Ascending aorta (tissue), 2 donors: ENCODE measurements around the gene SLC25A20. TPM values are rescaled to one million over a fixed set of nuclear protein-coding genes. Genes with fewer than 3 reads are reported as not detected.
A peak's percentile ranks its signal among the peaks of the same experiment; 100 is the strongest.

Experiments
- DNase-seq, 2 donors: peaks; one replicate each; pipeline ENCODE4 v3.0.0-alpha.2; 2019; ENCODE audit warnings: low spot score in 2 of 2
- H3K27ac ChIP-seq, 2 donors: fragments of 200-600 bp; sonication (generic); one replicate each; pipeline ENCODE4 v1.5.1; 2016 to 2017; ENCODE audit warnings: mild to moderate bottlenecking in 1 of 2
- H3K27me3 ChIP-seq: fragments of 200-600 bp; sonication (generic); one replicate; pipeline ENCODE4 v1.5.1; 2017
- H3K36me3 ChIP-seq, 2 donors: fragments of 200-600 bp; sonication (generic); one replicate each; pipeline ENCODE4 v1.5.1; 2016
- H3K4me1 ChIP-seq, 2 donors: fragments of 200-600 bp; sonication (generic); one replicate each; pipeline ENCODE4 v1.5.1; 2016 to 2017; ENCODE audit warnings: mild to moderate bottlenecking in 1 of 2
- H3K4me3 ChIP-seq, 2 donors: fragments of 200-600 bp; sonication (generic); one replicate each; pipeline ENCODE4 v1.5.1; 2016 to 2017; ENCODE audit warnings: mild to moderate bottlenecking in 1 of 2
- H3K9me3 ChIP-seq, 2 donors: fragments of 200-600 bp; sonication (generic); one replicate each; pipeline ENCODE4 v1.5.1; 2016
- intact Hi-C: fragments of 100-400 bp; cut with DNase I; formaldehyde crosslinking; loops from one replicate; pipeline ENCODE4 v1.15.1; 2023
- total RNA-seq: library from RNA; depleted of rRNA; stranded (reverse); fragments of >200 nt; gene quantifications from one replicate; pipeline ENCODE4 v1.1.0, GENCODE V29; 2016
- TF ChIP-seq, protein P1 (sequence below), 3 experiments: fragments of 200-600 bp in 2 of 3; fragments of 450-650 bp in 1 of 3; sonication (generic) in 2 of 3; IDR thresholded peaks; one replicate each; pipeline ENCODE4 v1.5.1; 2016 to 2019; ENCODE audit warnings: antibody characterized with exemption in 3 of 3, mild to moderate bottlenecking in 1 of 3, moderate library complexity in 1 of 3

SLC25A20 gene
- total RNA-seq, 1 donor from 2014 or later = 14.4 TPM

DNA sequence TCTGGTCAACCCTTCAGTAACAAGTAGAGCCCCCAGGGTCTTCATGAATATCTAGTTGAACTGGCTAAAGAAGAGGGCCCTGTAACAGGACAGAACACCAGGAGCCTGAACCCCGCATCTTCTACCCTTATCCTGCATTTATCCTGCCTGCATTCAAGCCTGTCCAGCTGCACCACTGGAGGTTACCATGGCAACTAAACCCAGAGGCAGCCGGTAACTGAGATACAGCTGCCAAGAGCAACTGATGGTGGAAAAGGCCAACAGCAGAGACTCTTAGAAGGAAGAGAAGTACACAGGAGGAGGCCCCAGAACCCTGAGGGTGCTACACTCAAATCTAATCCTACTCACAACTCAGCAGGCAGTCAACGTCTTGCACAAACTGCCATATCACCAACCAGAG, 47.3 kb downstream of the SLC25A20 start:
- Histone ChIP-seq H3K9me3 (no peaks in the 10 kb centered on the region), H3K27ac (no peak overlapping the region), H3K27me3 (no peaks in the 10 kb centered on the region), H3K4me1 (peaks cover 0 to 2% of the 10 kb centered on the region in 2 donors), H3K4me3 (no peak overlapping the region), H3K36me3 (peaks cover 0 to under 1% of the 10 kb centered on the region in 2 donors)
- TF ChIP-seq, protein P1, sequence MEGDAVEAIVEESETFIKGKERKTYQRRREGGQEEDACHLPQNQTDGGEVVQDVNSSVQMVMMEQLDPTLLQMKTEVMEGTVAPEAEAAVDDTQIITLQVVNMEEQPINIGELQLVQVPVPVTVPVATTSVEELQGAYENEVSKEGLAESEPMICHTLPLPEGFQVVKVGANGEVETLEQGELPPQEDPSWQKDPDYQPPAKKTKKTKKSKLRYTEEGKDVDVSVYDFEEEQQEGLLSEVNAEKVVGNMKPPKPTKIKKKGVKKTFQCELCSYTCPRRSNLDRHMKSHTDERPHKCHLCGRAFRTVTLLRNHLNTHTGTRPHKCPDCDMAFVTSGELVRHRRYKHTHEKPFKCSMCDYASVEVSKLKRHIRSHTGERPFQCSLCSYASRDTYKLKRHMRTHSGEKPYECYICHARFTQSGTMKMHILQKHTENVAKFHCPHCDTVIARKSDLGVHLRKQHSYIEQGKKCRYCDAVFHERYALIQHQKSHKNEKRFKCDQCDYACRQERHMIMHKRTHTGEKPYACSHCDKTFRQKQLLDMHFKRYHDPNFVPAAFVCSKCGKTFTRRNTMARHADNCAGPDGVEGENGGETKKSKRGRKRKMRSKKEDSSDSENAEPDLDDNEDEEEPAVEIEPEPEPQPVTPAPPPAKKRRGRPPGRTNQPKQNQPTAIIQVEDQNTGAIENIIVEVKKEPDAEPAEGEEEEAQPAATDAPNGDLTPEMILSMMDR (IDR thresholded peaks at IDR 0.05) = no peak
- DNase-seq = no peak
- intact Hi-C loops = no loop called here

DNA sequence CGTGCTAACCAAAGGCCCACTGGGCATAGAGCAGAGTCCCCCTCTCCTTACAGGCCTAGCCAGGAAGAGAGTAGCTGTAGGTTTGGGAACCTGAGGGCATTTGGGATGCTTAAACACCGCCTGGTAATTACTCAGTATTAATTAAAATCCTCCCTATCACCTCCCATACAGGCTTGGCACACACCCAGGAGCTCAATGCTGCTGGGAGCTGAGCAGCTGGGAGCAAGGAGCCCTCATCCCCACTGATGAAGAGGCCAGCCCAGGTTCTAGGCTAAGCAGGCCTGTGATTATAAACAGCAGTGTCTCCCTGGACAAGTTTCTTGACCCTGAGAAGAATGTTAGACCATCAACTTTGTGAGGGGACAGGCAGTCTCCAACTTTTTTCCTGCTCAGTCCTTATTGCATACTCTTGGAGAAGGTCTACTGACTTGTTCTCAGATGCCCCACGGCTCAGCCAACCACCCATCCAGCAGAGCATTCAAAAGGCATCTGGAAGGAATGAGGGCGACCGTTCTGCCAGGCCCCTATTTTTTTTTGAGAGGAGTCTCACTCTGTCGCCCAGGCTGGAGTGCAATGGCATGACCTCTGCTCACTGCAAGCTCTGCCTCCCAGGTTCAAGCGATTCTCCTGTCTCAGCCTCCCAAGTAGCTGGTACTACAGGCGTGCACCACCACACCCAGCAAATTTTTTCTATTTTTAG, 49.7 kb downstream of the SLC25A20 start:
- H3K27me3 ChIP-seq = no peaks in the 10 kb centered on the region
- peak overlapping the region; percentile 91 to 94 for H3K27ac ChIP-seq
- no peaks in the 10 kb centered on the region for H3K36me3 ChIP-seq
- no peaks in the 10 kb centered on the region for H3K9me3 ChIP-seq
- TF ChIP-seq, protein P1 (IDR thresholded peaks at IDR 0.05) = no peak
- no peak overlapping the region for H3K4me3 ChIP-seq
- intact Hi-C loops = loop anchor here (5.0 kb wide), 3 partner anchors 37 to 57 kb away; partner anchors contain the start of gene SLC25A20
- no peak for DNase-seq
- peaks cover 3 to 16% of the 10 kb centered on the region in 2 donors for H3K4me1 ChIP-seq

DNA sequence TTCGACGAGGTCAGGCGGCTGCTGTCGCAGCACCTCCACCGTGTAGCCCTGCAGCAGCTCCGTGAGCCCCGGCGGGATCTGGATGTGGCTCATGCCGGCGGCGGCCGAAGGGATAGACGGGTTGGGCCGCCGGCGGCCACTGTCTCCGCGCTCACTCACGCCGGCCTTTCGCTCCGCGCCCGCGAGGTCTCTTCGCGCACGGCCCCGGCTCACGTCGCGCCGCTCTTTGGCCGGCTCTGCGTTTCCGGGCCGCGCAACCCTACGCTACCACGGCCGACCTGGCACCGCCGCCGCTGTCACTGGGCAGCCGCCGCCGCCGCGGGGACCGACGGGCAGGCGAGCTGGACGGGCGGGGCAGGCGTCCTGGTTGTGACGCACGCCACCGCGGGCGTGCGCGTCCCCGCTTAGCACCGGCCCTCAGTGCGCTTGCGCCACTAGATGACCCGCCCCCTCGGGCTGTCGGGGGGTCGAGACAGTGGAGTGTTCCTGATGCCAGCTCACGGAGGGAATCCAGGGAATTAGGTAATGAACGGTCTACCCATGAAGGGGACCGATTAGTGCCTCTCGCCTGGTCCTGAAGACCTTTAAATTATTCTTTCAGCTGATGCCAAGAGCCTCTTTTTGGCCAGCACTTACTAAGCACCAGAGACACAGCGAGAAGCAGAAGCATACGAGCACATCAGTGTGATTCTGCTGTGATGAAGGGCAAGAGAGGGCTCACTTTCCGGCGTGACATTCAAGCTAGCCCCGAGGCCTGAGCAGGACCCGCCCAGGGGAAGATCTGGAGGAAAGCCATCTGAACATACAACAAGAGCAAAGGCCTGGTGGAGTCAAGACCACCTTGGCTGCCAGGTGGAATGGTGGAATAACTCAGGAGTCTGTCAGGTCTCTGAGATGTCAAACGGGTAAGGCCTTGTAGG, 50.9 kb downstream of the SLC25A20 start, which contains the start of gene PRKAR2A:
TSS of gene PRKAR2A (minus strand) at position 371 of the 920 bp plus-strand sequence. CDS start at position 93, 278 bp downstream.
- no peaks in the 10 kb centered on the region for H3K9me3 ChIP-seq
- peak within 1 kb of the TSS; percentile 91 to 94 for H3K27ac ChIP-seq
- peak within 1 kb of the TSS; percentile 60 to 73 for H3K4me3 ChIP-seq
- TF ChIP-seq, protein P1 (IDR thresholded peaks at IDR 0.05) = no peak
- no peaks in the 10 kb centered on the region for H3K36me3 ChIP-seq
- peaks cover 3 to 16% of the 10 kb centered on the region in 2 donors for H3K4me1 ChIP-seq
- no peaks in the 10 kb centered on the region for H3K27me3 ChIP-seq
- peak; percentile 67 to 94 for DNase-seq
- intact Hi-C loops = loop anchor here (1.0 to 5.0 kb wide), 5 partner anchors 12 to 71 kb away; partner anchors contain the start of genes ARIH2 and SLC25A20

DNA sequence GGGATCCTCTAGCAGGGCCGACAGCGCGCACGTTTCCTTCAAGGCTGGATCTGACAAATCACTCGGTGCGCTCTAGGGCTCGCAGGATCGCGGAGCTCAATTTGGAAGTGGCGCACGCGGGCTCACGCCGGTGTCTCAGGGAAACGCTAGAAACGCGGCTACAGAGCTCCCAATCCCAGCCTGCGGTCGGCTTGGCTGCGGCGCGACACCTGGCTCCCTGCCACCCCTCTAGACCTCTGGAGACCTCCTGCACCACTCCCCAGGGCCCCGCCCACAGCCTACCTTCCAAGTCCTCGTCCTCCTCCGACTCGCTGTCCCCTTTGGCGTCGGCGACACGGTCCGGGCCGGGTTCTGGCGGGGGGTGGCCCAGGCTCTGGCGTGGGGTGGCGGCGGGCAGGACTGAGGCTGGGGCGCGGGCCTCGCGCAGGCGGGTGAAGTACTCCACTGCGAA, 51.6 kb downstream of the SLC25A20 start:
- Histone ChIP-seq H3K27ac (peak overlapping the region; percentile 91 to 94), H3K27me3 (no peaks in the 10 kb centered on the region), H3K9me3 (no peaks in the 10 kb centered on the region), H3K36me3 (no peaks in the 10 kb centered on the region), H3K4me3 (peak overlapping the region; percentile 60 to 73), H3K4me1 (peaks cover 3 to 16% of the 10 kb centered on the region in 2 donors)
- peak; percentile 29 to 92 for DNase-seq
- intact Hi-C loops = loop anchor here (1.0 to 5.0 kb wide), 5 partner anchors 12 to 72 kb away; partner anchors contain the start of genes ARIH2 and SLC25A20
- TF ChIP-seq, protein P1 (IDR thresholded peaks at IDR 0.05) = no peak

DNA sequence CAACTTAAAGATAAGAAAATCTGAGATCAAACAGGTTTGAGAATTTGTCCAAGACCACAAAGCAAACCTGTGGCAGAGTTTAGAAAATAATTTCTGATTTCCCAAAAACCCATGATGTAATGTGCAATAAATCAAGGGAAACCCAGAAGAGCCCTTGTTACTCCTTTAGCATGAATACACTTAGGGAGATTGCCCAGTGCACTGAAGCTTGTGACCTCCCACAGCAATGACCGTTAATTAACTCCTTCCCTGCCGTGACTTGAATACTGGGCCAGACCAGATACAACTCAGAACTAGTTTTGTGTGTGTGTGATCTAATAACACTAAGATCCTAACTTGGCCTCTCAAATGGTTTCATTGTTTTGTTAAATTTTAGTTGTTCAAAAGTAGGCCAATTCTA, 53.5 kb downstream of the SLC25A20 start:
- DNase-seq = no peak
- peak overlapping the region in 1 of 2 donors; percentile 24 for H3K27ac ChIP-seq
- H3K9me3 ChIP-seq = no peaks in the 10 kb centered on the region
- TF ChIP-seq, protein P1 (IDR thresholded peaks at IDR 0.05) = no peak
- no peaks in the 10 kb centered on the region for H3K36me3 ChIP-seq
- H3K4me3 ChIP-seq = peak overlapping the region; percentile 60 to 73
- intact Hi-C loops = loop anchor here (5.0 kb wide), 3 partner anchors 33 to 53 kb away; partner anchors contain the start of gene SLC25A20
- peaks cover 3 to 16% of the 10 kb centered on the region in 2 donors for H3K4me1 ChIP-seq
- H3K27me3 ChIP-seq = no peaks in the 10 kb centered on the region
